Measurements from ENCODE around the gene SORCS3.

Gene SORCS3

GRCh38 chr10:104641187-104641936 lies at the start of gene SORCS3:
SORCS3 (plus strand) TSS chr10:104641290.
- no peak for DNase-seq (ENCODE audit: low read depth in 2 of 2)

DNA sequence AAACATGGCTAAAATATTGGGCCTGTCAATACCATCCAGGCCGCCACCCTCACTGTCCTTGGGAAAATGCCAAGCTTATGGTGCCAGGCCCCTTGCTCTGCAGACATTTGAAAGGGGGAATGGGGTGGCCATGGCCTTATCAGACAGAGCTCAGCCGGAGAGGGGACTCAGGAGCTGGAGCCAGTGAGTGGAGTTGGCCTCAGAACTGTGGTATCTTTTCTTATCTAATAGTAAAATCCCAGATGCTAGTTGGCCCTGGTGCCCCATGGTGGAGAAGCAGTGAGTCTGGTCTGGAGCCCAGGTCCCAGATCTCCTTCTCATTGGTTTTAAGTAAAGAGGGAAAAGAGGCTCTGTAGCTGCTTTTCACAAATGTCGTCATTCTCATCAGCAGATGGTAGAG lies 49.6 kb upstream of the SORCS3 start:
- DNase-seq (ENCODE audit: low read depth in 2 of 2) = no peak

DNA sequence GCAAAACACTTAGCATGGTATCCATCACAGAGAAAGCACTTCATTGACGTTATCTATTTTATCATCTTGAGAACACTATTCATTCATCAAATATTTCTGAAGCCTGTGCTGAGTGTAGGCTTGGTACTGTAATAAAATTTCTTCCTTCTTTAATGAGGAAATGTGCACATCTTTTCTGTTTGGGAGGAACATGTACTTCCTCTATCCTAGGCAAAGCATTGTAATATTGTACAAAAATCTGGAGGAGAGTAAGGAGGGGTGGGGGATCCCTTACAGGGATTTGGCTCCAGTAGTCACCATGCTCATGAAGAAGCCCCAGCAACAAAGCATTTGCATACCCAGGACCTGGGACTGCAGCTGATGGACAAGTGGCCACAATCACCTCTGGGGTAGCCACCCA lies 39.9 kb upstream of the SORCS3 start:
- no peak for DNase-seq (ENCODE audit: low read depth in 2 of 2)

DNA sequence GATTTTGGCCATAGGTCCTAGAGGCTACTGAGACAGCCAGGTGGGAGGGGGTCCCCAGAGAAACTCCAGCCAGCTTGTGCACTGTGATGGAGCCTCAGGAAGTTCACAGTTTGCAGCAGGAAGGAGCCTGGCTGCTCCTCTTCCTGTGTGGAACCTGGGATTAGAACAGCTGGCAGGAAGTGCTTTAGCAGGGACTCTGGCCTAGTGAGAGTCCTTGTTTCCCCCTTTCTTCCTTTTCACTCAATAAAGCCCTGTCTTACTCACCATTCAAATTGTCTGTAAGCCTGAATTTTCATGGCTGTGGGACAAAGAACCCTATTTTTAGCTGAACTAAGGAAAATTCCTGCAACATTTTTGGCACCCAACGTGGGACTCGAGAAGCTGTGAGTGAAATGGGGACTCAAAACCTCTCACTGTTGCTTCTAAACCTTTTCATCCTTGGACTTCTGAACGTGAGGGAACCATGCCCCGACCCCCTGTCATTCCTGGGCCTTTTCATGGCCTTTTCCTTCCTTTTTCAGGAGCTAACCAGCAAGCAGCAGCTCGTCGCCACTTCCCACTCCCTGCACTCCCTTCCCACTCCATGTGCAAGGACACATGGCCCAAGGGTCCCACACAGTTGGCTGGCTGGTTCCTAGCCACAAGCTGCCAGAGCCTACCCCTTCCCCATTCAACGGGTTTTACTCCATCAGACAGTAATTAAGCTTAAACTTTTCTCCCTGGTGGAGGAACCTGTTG lies 32.8 kb upstream of the SORCS3 start:
- no peak for DNase-seq (ENCODE audit: low read depth in 2 of 2)

DNA sequence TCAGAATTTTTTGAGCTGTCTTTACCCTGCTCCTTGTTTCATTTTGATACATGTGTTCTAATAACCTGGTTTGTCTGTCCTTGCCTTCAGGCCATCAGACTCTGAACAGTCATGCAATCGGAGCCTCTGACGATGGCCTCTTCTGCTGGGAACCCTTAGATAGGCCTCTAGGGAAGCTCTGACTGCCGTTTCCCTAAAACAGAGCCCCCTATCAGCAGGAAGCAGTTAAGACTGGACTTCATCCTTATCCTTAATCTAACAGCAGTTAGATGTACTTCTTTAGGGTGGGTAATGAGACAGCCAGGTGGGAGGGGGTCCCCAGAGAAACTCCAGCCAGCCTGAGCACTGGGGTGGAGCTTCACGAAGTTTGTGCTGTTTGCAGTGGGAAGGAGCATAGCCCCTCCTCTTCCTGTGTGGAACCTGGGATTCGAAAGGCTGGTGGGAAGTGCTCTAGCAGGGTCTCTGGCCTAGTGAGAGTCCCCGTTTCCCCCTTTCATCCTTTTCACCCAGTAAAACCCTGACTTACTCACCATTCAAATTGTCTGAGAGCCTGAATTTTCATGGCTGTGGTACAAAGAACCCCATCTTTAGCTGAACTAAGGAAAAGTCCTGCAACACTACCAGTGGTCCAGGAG lies 28.4 kb upstream of the SORCS3 start:
- no peak for DNase-seq (ENCODE audit: low read depth in 2 of 2)

DNA sequence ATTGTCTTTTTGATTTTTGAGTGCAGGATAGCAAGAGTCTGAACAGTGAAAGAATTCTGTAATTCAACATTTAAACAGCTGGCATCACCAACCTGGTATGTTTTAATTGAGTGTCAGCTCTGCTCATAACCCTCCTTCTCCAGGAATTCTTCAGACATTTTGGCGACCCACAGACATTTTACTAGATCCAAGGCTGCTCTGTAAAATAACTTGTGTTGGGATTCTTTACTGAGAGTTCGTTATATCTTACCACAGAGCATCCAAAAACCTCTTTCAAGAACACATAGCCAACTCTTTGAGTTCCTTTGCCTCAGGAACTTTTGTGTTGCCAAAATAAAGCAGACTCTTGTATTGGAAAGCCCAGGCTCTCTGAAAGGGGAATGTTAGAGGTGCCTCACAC lies 27.7 kb upstream of the SORCS3 start:
- DNase-seq (ENCODE audit: low read depth in 2 of 2) = no peak

- peak; percentile 13 to 14 for DNase-seq (ENCODE audit: low read depth in 2 of 2)
Observed at GRCh38 chr10:104614245-104614831, 26.8 kb upstream of the SORCS3 start.

DNA sequence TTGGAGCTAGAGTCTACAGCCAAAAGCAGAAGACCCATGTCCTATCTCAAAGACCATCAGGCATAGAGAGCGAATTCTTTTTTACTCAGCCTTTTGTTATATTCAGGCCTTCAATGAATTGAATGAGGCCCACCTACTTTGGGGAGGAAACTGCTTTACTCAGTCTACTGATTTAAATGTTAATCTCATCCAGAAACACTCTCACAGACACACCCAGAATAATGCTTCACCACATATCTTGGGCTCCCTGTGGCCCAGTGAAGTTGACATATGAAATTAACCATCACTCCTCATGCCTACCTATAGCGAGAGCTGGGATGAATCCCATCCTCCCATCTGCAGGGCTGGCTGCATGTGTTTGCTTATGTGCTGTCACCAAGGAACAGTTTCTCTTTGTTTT lies 26.0 kb upstream of the SORCS3 start:
- DNase-seq (ENCODE audit: low read depth in 2 of 2) = no peak

GRCh38 chr10:104617831-104618230 lies 23.3 kb upstream of the SORCS3 start:
- no peak for DNase-seq (ENCODE audit: low read depth in 2 of 2)

DNA sequence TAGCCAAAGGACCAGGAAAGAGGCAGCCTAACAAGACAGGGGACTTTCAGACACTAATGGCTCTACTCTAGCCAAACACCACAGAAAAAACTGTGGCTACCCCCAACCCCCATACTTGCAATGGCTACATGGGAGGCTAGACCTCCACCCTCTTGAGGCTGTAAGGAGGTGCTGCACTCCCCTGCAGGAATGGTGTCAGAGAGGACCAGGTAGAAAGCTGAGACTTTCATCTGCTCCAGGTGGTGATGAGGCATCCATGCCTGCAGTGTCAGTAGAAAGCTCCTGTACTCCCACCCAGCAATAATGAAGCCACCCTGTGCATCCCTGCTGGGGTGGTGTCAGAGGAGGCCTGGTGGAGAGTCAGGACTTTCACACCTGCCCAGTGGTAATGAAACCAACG lies 18.9 kb upstream of the SORCS3 start:
- no peak for DNase-seq (ENCODE audit: low read depth in 2 of 2)

DNA sequence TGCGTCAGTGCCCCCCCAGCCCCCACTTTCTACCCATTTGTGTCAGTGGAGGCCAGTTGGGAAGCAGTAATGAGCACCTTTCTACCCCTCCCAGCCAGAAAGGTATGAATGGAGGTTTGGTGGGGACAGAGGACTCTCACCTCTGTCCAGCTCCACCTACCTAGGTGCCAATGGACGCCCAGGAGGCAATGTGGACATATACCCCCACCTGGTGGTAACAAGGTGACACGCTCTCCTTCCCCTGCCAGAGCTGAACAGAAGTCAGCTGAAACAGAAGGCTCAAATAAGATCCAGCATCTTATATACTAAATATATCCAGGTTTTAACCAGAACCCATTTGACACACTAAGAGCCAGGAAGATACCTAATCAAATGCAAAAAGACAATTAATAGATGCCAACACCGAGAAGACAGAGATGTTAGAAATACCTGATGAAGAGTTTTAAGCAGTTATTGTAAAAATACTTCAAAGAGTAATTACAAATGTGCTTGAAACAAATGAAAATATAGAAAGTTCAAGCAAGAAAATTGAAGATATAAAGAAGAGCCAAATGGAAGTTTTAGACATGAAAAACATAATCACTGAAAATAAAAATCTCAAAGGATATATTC lies 18.4 kb upstream of the SORCS3 start:
- no peak for DNase-seq (ENCODE audit: low read depth in 2 of 2)

DNA sequence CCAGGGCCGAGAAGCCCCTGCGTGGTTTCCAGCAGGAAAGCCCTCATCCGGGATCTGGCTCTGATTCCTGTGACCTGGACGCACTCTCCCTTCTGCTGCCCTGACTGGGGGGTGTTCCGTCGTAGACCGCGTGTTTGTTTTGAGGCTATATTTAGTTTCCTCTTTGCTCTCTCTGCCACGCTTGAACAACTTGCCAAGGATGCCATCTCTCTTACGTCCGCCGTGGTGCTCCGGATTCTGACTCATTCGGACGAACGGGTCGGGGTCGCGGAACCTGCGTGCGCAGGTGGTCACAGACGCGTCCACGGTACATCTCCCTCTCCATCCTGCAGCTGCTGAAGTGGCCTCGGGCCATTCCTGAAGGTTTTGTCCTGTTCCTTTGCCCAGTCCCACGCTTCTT lies 10.4 kb upstream of the SORCS3 start:
- no peak for DNase-seq (ENCODE audit: low read depth in 2 of 2)

GRCh38 chr10:104631946-104632345 lies 9.1 kb upstream of the SORCS3 start:
- DNase-seq (ENCODE audit: low read depth in 2 of 2) = no peak

DNA sequence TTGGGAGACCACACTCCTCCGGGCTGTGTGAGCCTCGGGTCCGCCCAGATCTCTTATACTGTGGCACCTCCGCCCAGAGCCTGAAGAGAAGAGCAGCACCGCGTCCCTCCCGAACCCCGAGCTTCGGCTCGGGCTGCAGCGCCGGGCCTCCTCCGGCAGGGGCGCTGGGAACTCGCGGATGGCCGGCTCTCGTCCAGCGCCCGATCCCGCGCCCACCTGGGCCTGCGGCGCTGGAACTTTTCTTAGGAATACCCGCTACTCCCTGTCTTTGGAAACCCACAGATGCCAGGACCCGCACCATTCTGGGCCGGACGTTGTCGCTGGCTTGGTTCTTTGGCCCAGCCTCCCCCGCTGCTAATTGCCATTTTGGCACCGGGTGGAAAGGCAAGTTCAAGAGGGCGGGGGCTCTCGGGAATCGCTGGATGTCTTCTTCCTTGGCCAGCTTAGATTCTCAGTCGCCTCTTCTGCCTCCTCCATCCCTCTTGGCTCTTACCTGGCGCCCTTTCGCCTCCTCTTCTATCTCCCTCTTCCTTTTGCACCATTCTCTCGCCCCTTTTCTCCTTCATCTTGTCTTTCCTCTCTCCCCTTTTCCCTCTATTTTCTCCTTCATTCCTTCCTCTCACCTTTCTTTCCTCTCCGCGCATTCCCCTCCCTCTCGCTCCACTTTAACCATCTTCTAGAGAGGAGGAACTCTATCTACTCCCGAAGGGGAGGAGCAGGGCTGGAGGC lies 2.1 kb upstream of the SORCS3 start:
- DNase-seq (ENCODE audit: low read depth in 2 of 2) = no peak

DNA sequence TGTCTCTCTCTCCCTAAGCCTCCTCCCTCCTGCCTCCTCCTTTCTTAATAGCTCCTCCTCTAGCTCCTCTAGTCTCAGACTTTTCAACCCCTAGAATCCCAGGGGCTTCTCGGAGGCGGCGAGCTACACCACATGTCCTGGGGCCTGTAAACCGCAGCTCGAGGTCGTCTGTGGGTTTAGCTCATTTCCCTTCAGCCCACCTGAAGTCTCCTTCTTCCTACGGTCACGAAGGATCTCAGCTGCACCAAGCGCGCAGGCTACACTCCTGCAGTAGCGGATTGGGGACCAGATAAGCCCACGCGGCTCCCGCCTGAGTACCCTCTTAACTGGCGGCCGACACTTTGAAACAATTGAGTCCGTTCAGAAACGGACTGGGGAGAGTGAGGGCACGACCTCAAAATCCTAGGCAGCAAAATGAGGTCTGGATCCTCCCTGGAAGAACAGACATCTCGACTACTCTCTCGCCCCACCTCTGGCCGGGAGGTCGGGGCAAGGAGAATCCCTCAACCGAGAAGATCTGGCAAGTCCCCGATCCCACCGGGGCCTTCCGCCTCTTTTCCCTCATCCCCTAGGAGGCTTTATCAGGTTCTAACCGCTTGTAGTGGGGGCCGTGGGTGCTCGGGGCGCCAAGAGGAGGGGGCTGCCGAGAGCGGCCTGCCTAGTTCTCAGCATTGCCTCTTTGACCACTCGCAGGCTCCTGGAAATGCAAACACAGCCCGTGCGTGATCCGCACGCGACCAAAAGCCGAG lies 1.3 kb upstream of the SORCS3 start:
- DNase-seq (ENCODE audit: low read depth in 2 of 2) = no peak

- no peak for DNase-seq (ENCODE audit: low read depth in 2 of 2)
Observed at GRCh38 chr10:104640339-104641186, 527 bp upstream of the SORCS3 start.

GRCh38 chr10:104641937-104642657 lies 1.0 kb downstream of the SORCS3 start:
- no peak for DNase-seq (ENCODE audit: low read depth in 2 of 2)

DNA sequence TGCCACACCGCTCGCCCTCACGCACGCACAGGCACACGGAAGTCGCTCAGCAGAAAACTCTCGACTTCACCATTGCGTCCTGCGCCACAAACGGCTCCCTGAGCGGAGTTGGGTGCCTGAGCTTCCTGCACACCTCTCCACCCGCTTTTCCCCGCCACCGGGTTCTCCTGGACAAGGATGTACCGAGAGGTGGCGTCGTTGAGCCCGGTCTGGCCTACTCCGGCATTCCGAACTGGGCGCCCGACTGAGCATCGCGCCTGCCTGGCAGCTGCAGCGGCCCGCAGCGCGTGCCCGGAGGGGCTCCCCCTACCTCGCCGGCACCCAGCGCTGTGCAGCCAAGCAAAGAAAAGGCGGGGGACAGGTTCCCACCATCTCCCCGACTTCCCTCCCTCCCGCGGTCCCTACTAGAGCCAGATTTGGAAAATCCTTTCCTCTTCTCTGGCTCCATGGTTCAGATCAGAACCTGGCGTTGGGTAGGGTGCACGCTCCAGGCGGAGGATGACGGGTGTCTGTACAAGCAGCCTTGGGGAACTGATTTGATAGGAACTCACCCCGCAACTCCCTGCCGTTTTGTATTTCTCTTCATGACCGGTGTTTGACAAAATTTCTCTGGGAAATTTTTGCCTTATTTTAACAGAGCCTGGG lies 1.7 kb downstream of the SORCS3 start:
- DNase-seq (ENCODE audit: low read depth in 2 of 2) = peak in 1 of 2 donors; percentile 31

GRCh38 chr10:104643303-104643663 lies 2.2 kb downstream of the SORCS3 start:
- no peak for DNase-seq (ENCODE audit: low read depth in 2 of 2)
